ENCODE results near the gene SLC39A11. TPM values are rescaled to one million over a fixed set of nuclear protein-coding genes. Genes with fewer than 3 reads are reported as not detected.
"Not testable (repeated sequence)": the region's sequence is repeated elsewhere in the genome, so short reads cannot be mapped to it uniquely, and the experiment has no call there.

SLC39A11 gene
- polyA plus RNA-seq, 1 of the 3 experiments (the other 2 are of a cell fraction), result 23.5 TPM

DNA sequence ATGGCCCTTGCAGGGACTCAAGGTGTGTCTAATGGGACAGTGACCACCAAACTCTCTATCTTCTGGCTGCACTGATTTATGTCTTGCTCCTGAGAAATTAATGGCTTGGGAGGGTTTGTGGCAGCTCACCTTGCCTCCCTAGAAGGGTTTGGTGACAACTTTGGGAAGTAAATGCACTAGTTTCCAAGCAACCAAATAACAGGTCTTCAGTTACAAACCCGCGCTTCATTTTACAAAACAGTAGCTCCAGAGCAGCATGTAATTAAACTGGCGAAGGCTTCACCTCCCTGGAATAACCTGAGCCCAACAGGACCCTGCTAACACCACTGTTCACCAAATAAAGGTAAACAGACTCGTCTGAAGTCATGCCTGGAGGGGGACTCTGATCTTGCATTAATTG lies 318.3 kb downstream of the SLC39A11 start (continued):
- TF ChIP-seq, protein P1, sequence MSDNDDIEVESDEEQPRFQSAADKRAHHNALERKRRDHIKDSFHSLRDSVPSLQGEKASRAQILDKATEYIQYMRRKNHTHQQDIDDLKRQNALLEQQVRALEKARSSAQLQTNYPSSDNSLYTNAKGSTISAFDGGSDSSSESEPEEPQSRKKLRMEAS (IDR thresholded peaks at IDR 0.05; ENCODE audit: low read depth), result no peak
- TF ChIP-seq FOXM1 (IDR thresholded peaks at IDR 0.05; ENCODE audit: low read depth) (no peak), EP300 (IDR thresholded peaks at IDR 0.05; ENCODE audit: borderline replicate concordance in 1 of 2, low read depth in 1 of 2, low read length in 1 of 2) (no peak), MEF2A (IDR thresholded peaks at IDR 0.05; ENCODE audit: borderline replicate concordance, low read depth) (no peak), RAD21 (IDR thresholded peaks at IDR 0.05; ENCODE audit: low read length) (no peak), YY1 (IDR thresholded peaks at IDR 0.05; ENCODE audit: low read depth) (no peak), MXI1 (IDR thresholded peaks at IDR 0.05; ENCODE audit: low read depth, low read length) (no peak), FOSL2 (IDR thresholded peaks at IDR 0.05; ENCODE audit: borderline replicate concordance, low read depth) (no peak), RFX5 (IDR thresholded peaks at IDR 0.05; ENCODE audit: low read length) (no peak), USF1 (IDR thresholded peaks at IDR 0.05; ENCODE audit: borderline replicate concordance, low read depth) (no peak), EZH2phosphoT487 (IDR thresholded peaks at IDR 0.05; ENCODE audit: borderline replicate concordance, low read depth) (no peak), SIN3A (IDR thresholded peaks at IDR 0.05; ENCODE audit: borderline replicate concordance, low read depth, low read length) (no peak)
- TF ChIP-seq, protein P2, sequence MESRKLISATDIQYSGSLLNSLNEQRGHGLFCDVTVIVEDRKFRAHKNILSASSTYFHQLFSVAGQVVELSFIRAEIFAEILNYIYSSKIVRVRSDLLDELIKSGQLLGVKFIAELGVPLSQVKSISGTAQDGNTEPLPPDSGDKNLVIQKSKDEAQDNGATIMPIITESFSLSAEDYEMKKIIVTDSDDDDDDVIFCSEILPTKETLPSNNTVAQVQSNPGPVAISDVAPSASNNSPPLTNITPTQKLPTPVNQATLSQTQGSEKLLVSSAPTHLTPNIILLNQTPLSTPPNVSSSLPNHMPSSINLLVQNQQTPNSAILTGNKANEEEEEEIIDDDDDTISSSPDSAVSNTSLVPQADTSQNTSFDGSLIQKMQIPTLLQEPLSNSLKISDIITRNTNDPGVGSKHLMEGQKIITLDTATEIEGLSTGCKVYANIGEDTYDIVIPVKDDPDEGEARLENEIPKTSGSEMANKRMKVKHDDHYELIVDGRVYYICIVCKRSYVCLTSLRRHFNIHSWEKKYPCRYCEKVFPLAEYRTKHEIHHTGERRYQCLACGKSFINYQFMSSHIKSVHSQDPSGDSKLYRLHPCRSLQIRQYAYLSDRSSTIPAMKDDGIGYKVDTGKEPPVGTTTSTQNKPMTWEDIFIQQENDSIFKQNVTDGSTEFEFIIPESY (IDR thresholded peaks at IDR 0.05; ENCODE audit: borderline replicate concordance, low read depth), result no peak

- H3K27ac ChIP-seq (ENCODE audit: low read depth in 2 of 2, low read length in 1 of 2); H3K9me3 ChIP-seq; H2AFZ ChIP-seq (ENCODE audit: low read depth); H3K36me3 ChIP-seq (replicated peaks in 1 of 2; ENCODE audit: control insufficient read depth in 1 of 2, insufficient read depth in 2 of 2, low read length in 1 of 2); H4K20me1 ChIP-seq (ENCODE audit: insufficient read depth); H3K9me2 ChIP-seq; H3K4me3 ChIP-seq (ENCODE audit: low read depth in 2 of 2, low read length in 1 of 2); H3K9ac ChIP-seq; H3K4me1 ChIP-seq (ENCODE audit: control insufficient read depth in 1 of 2, insufficient read depth in 2 of 2, low read depth in 1 of 2, low read length in 1 of 2); POLR2A ChIA-PET; H3K4me2 ChIP-seq; DNase-seq; H3K27me3 ChIP-seq (ENCODE audit: insufficient read depth); H3K79me2 ChIP-seq (ENCODE audit: insufficient read depth); H3F3A ChIP-seq (replicated peaks; ENCODE audit: insufficient read depth): not testable (repeated sequence)
- WGBS (ENCODE audit: low lambda C conversion rate), result 78% methylated on average over 1 of the region's 1 CpG
- CTCF ChIA-PET, result interaction anchor here (3.6 kb wide), 1 partner anchor 47 kb away, joined by 14 read pairs; no protein-coding TSS in a partner anchor
These were observed 319.3 kb downstream of the SLC39A11 start for GRCh38 chr17:72773225-72773624.

DNA sequence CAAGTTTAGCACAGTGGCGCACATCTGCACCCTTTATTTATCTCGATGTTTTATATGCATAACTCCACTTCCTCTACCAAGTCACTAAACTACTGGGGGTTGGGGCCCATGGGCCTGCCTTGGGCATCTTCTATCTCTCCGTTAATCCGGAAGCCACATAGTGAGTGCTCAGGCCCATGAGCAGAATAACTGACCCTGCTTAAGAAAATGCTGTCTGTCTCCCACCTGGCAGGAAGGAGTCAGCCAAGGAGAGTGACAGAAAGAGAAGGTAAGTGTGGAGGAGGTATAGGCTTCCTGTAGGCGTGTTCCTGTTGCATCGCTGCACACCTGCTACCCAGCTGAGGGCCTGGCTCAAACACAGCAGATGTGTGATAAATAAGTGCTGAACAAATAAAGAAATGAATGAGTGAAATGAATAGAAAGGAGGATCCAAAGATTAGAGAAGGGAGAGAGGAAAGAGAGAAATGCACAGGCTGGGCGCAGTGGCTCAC lies 320.1 kb downstream of the SLC39A11 start:
- ChIA-PET POLR2A (no interaction called here), CTCF (interaction anchor here (3.6 kb wide), 1 partner anchor 47 kb away, joined by 14 read pairs; no protein-coding TSS in a partner anchor)
- H3K4me2 ChIP-seq, result no peak overlapping the region
- no peak overlapping the region for H2AFZ ChIP-seq (ENCODE audit: low read depth)
- H3K9me2 ChIP-seq, result no peaks in the 10 kb centered on the region
- no peak overlapping the region for H3K9ac ChIP-seq
- no peak for DNase-seq
- H4K20me1 ChIP-seq (ENCODE audit: insufficient read depth), result no peaks in the 10 kb centered on the region
- no peaks in the 10 kb centered on the region for H3K36me3 ChIP-seq (replicated peaks in 1 of 2; ENCODE audit: control insufficient read depth in 1 of 2, insufficient read depth in 2 of 2, low read length in 1 of 2)
- no peaks in the 10 kb centered on the region for H3K79me2 ChIP-seq (ENCODE audit: insufficient read depth)
- H3K27ac ChIP-seq (ENCODE audit: low read depth in 2 of 2, low read length in 1 of 2), result no peak overlapping the region
- no peak for TF ChIP-seq MXI1 (IDR thresholded peaks at IDR 0.05; ENCODE audit: low read depth, low read length)
- no peak for TF ChIP-seq NFIC (IDR thresholded peaks at IDR 0.05; ENCODE audit: borderline replicate concordance)
- no peak for TF ChIP-seq RCOR1 (IDR thresholded peaks at IDR 0.05; ENCODE audit: low read length)
- no peak for TF ChIP-seq TEAD4 (IDR thresholded peaks at IDR 0.05; ENCODE audit: borderline replicate concordance, insufficient read depth)
- TF ChIP-seq, protein P3, sequence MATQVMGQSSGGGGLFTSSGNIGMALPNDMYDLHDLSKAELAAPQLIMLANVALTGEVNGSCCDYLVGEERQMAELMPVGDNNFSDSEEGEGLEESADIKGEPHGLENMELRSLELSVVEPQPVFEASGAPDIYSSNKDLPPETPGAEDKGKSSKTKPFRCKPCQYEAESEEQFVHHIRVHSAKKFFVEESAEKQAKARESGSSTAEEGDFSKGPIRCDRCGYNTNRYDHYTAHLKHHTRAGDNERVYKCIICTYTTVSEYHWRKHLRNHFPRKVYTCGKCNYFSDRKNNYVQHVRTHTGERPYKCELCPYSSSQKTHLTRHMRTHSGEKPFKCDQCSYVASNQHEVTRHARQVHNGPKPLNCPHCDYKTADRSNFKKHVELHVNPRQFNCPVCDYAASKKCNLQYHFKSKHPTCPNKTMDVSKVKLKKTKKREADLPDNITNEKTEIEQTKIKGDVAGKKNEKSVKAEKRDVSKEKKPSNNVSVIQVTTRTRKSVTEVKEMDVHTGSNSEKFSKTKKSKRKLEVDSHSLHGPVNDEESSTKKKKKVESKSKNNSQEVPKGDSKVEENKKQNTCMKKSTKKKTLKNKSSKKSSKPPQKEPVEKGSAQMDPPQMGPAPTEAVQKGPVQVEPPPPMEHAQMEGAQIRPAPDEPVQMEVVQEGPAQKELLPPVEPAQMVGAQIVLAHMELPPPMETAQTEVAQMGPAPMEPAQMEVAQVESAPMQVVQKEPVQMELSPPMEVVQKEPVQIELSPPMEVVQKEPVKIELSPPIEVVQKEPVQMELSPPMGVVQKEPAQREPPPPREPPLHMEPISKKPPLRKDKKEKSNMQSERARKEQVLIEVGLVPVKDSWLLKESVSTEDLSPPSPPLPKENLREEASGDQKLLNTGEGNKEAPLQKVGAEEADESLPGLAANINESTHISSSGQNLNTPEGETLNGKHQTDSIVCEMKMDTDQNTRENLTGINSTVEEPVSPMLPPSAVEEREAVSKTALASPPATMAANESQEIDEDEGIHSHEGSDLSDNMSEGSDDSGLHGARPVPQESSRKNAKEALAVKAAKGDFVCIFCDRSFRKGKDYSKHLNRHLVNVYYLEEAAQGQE (IDR thresholded peaks at IDR 0.05; ENCODE audit: low read depth, low read length), result no peak
- no peak for TF ChIP-seq TCF12 (IDR thresholded peaks at IDR 0.05)
- TF ChIP-seq RAD21 (IDR thresholded peaks at IDR 0.05; ENCODE audit: low read length), result no peak
- no peak for TF ChIP-seq GABPA (IDR thresholded peaks at IDR 0.05; ENCODE audit: low read depth)
- no peak overlapping the region for H3K4me3 ChIP-seq (ENCODE audit: low read depth in 2 of 2, low read length in 1 of 2)
- no peaks in the 10 kb centered on the region for H3K9me3 ChIP-seq
- H3K4me1 ChIP-seq (ENCODE audit: control insufficient read depth in 1 of 2, insufficient read depth in 2 of 2, low read depth in 1 of 2, low read length in 1 of 2), result peaks cover 0 to 7% of the 10 kb centered on the region in 2 experiments; a peak in 1 of 4 replicates
- H3F3A ChIP-seq (replicated peaks; ENCODE audit: insufficient read depth), result no peaks in the 10 kb centered on the region
- H3K27me3 ChIP-seq (ENCODE audit: insufficient read depth), result no peaks in the 10 kb centered on the region
- 96% methylated on average over 7 of the region's 7 CpGs for WGBS (ENCODE audit: low lambda C conversion rate)
